GM23338 (cell line): ENCODE data around the gene CYTH3. TPM values are rescaled to one million over a fixed set of nuclear protein-coding genes. Genes with fewer than 3 reads are reported as not detected.

Experiments
- ATAC-seq: fragments of 200-7000 bp; cut with Tn5 transposase; 3 replicates; pipeline ENCODE4 v1.9.1; 2020
- DNase-seq: peaks from one replicate; pipeline ENCODE4 v3.0.0-alpha.2; 2015; ENCODE audit warnings: low spot score
- H2AFZ ChIP-seq: fragments of 200-600 bp; sonication (generic); 2 replicates; pipeline ENCODE4 v1.8.0; 2016; ENCODE audit warnings: antibody characterized with exemption, mild to moderate bottlenecking, moderate library complexity
- H3F3A ChIP-seq: fragments of 200-600 bp; sonication (generic); replicated peaks from 2 replicates; pipeline ENCODE4 v1.8.0; 2017; ENCODE audit warnings: antibody characterized with exemption, mixed run types, low read depth
- H3K27ac ChIP-seq: fragments of 200-600 bp; sonication (generic); 2 replicates; pipeline ENCODE4 v1.6.1; 2016; ENCODE audit warnings: low read depth
- H3K27me3 ChIP-seq: fragments of 200-600 bp; sonication (generic); 2 replicates; pipeline ENCODE4 v1.8.0; 2016; ENCODE audit warnings: mild to moderate bottlenecking, mixed run types, moderate library complexity; ENCODE audit not compliant: insufficient read depth
- H3K36me3 ChIP-seq: fragments of 200-600 bp; sonication (generic); 2 replicates; pipeline ENCODE4 v1.8.0; 2016; ENCODE audit warnings: mild to moderate bottlenecking; ENCODE audit not compliant: insufficient read depth
- H3K4me1 ChIP-seq: fragments of 200-600 bp; sonication (generic); 2 replicates; pipeline ENCODE4 v1.8.0; 2016; ENCODE audit warnings: mild to moderate bottlenecking, moderate library complexity; ENCODE audit not compliant: insufficient read depth
- H3K4me2 ChIP-seq: fragments of 200-600 bp; sonication (generic); 2 replicates; pipeline ENCODE4 v1.7.1; 2017; ENCODE audit warnings: mixed run types
- H3K4me3 ChIP-seq: fragments of 200-600 bp; sonication (generic); 2 replicates; pipeline ENCODE4 v1.6.1; 2016; ENCODE audit warnings: mixed run types
- H3K79me2 ChIP-seq: fragments of 200-600 bp; sonication (generic); replicated peaks from 2 replicates; pipeline ENCODE4 v1.8.0; 2017; ENCODE audit warnings: mild to moderate bottlenecking; ENCODE audit not compliant: insufficient read depth
- H3K9me2 ChIP-seq: fragments of 200-600 bp; sonication (generic); 2 replicates; pipeline ENCODE4 v1.8.0; 2017; ENCODE audit not compliant: insufficient read depth
- H4K20me1 ChIP-seq: fragments of 200-600 bp; sonication (generic); replicated peaks from 2 replicates; pipeline ENCODE4 v1.8.0; 2017; ENCODE audit warnings: mild to moderate bottlenecking; ENCODE audit not compliant: insufficient read depth
- H3K27ac Mint-ChIP-seq: 2 replicates; pipeline ENCODE4 v1.8.0; 2020; ENCODE audit warnings: inconsistent platforms, mild to moderate bottlenecking, moderate library complexity, mixed read lengths
- H3K27me3 Mint-ChIP-seq: 3 replicates; pipeline ENCODE4 v1.8.0; 2022; ENCODE audit warnings: low read depth, mild to moderate bottlenecking, moderate library complexity, mixed read lengths, inconsistent platforms; ENCODE audit not compliant: insufficient read depth, poor library complexity
- H3K36me3 Mint-ChIP-seq: 3 replicates; pipeline ENCODE4 v1.8.0; 2021; ENCODE audit warnings: low read depth, mild to moderate bottlenecking, inconsistent platforms, moderate library complexity, mixed read lengths
- H3K4me1 Mint-ChIP-seq: 3 replicates; pipeline ENCODE4 v1.8.0; 2020; ENCODE audit warnings: mild to moderate bottlenecking, inconsistent platforms, mixed read lengths
- H3K4me3 Mint-ChIP-seq: 3 replicates; pipeline ENCODE4 v1.8.0; 2021; ENCODE audit warnings: moderate library complexity, mild to moderate bottlenecking, inconsistent platforms, mixed read lengths
- H3K9me3 Mint-ChIP-seq: 3 replicates; pipeline ENCODE4 v1.8.0; 2020; ENCODE audit warnings: moderate library complexity, mild to moderate bottlenecking, inconsistent platforms, mixed read lengths
- EZH2phosphoT487 ChIP-seq: fragments of 200-600 bp; sonication (generic); IDR thresholded peaks from one replicate; pipeline ENCODE4 v1.8.1; 2018; ENCODE audit warnings: antibody characterized with exemption; ENCODE audit not compliant: unreplicated experiment
- JUNB ChIP-seq: IDR thresholded peaks from one replicate; pipeline ENCODE4 v1.6.1; 2016; ENCODE audit warnings: antibody characterized with exemption; ENCODE audit not compliant: unreplicated experiment
- NANOG ChIP-seq: IDR thresholded peaks from 2 replicates; pipeline ENCODE4 v1.6.1; 2016; ENCODE audit warnings: antibody characterized with exemption, borderline replicate concordance
- ZNF114 ChIP-seq: fragments of 250-450 bp; sonication (Bioruptor Pico); IDR thresholded peaks from 2 replicates; pipeline ENCODE4 v1.5.0; 2020; ENCODE audit warnings: mild to moderate bottlenecking, moderate library complexity
- ZNF331 ChIP-seq: fragments of 250-450 bp; sonication (Bioruptor Pico); IDR thresholded peaks from 2 replicates; pipeline ENCODE4 v1.5.0; 2020; ENCODE audit warnings: low read depth, mild to moderate bottlenecking, moderate library complexity
- polyA plus RNA-seq: library from polyadenylated mRNA; unstranded; fragments of >200 nt; fragmentation: Nextera tagmentation; extraction: Ambion mirVana; gene quantifications from 2 replicates; pipeline ENCODE4 v1.2.1, GENCODE V29; 2016
- total RNA-seq: library from RNA; depleted of rRNA; stranded (reverse); fragments of >200 nt; shearing (Covaris generic); gene quantifications from 2 replicates; pipeline ENCODE4 v1.2.3, GENCODE V29; 2014
- TF ChIP-seq, protein P1 (sequence below), 2 experiments: fragments of 200-600 bp in 1 of 2; sonication (generic) in 1 of 2; conservative IDR thresholded peaks; 2 replicates each; pipeline versions ENCODE4 v1.5.1 to v1.6.1; 2016 to 2017; ENCODE audit warnings: antibody characterized with exemption in 2 of 2, low read depth in 2 of 2, mild to moderate bottlenecking in 2 of 2, moderate library complexity in 1 of 2
- TF ChIP-seq, protein P2 (sequence below): IDR thresholded peaks from 2 replicates; pipeline ENCODE4 v1.6.1; 2016; ENCODE audit warnings: antibody characterized with exemption

CYTH3 gene
- total and polyA plus RNA-seq, 2 experiments from 2014 or later: 4.6 to 15.3 TPM

- H3K27ac ChIP-seq: no peak overlapping the region
- H3K27me3 Mint-ChIP-seq: peaks cover 4% of the 10 kb centered on the region
- DNase-seq: no peak
- no peaks in the 10 kb centered on the region for H3K36me3 Mint-ChIP-seq
- no peak overlapping the region for H2AFZ ChIP-seq
- no peaks in the 10 kb centered on the region; the same call in 1 of the 2 replicates for H3K9me2 ChIP-seq
- H3K27me3 ChIP-seq: no peaks in the 10 kb centered on the region
- TF ChIP-seq ZNF331 (CRISPR knock-in tag): no peak
- no peak for TF ChIP-seq EZH2phosphoT487
- no peak for TF ChIP-seq ZNF114 (CRISPR knock-in tag)
- TF ChIP-seq, protein P1, sequence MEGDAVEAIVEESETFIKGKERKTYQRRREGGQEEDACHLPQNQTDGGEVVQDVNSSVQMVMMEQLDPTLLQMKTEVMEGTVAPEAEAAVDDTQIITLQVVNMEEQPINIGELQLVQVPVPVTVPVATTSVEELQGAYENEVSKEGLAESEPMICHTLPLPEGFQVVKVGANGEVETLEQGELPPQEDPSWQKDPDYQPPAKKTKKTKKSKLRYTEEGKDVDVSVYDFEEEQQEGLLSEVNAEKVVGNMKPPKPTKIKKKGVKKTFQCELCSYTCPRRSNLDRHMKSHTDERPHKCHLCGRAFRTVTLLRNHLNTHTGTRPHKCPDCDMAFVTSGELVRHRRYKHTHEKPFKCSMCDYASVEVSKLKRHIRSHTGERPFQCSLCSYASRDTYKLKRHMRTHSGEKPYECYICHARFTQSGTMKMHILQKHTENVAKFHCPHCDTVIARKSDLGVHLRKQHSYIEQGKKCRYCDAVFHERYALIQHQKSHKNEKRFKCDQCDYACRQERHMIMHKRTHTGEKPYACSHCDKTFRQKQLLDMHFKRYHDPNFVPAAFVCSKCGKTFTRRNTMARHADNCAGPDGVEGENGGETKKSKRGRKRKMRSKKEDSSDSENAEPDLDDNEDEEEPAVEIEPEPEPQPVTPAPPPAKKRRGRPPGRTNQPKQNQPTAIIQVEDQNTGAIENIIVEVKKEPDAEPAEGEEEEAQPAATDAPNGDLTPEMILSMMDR (conservative IDR thresholded peaks at IDR 0.05; ENCODE audit: low read depth in 2 of 2): no peak
- TF ChIP-seq, protein P2, sequence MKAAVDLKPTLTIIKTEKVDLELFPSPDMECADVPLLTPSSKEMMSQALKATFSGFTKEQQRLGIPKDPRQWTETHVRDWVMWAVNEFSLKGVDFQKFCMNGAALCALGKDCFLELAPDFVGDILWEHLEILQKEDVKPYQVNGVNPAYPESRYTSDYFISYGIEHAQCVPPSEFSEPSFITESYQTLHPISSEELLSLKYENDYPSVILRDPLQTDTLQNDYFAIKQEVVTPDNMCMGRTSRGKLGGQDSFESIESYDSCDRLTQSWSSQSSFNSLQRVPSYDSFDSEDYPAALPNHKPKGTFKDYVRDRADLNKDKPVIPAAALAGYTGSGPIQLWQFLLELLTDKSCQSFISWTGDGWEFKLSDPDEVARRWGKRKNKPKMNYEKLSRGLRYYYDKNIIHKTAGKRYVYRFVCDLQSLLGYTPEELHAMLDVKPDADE: no peak
- no peak for TF ChIP-seq JUNB
- no peak for TF ChIP-seq NANOG
- no peak overlapping the region for H3K4me3 Mint-ChIP-seq
- H3K4me2 ChIP-seq: no peak overlapping the region
- H3K4me1 ChIP-seq: 0 out of 2 replicates have a peak, but pooled peaks cover 5% of the 10 kb centered on the region
- no peaks in the 10 kb centered on the region for H4K20me1 ChIP-seq
- no peaks in the 10 kb centered on the region for H3F3A ChIP-seq
- H3K4me1 Mint-ChIP-seq: peaks cover 7% of the 10 kb centered on the region; the same call in 2 of the 3 replicates
- peaks cover 56% of the 10 kb centered on the region for H3K79me2 ChIP-seq
- H3K9me3 Mint-ChIP-seq: no peaks in the 10 kb centered on the region
- no peak for ATAC-seq
- H3K36me3 ChIP-seq: no peaks in the 10 kb centered on the region
- no peak overlapping the region for H3K4me3 ChIP-seq
- H3K27ac Mint-ChIP-seq: no peak overlapping the region
Measured at GRCh38 chr7:6208573-6209328, 63.7 kb downstream of the CYTH3 start.

- Mint-ChIP-seq H3K4me1 (peaks cover 11% of the 10 kb centered on the region), H3K36me3 (no peaks in the 10 kb centered on the region), H3K9me3 (no peaks in the 10 kb centered on the region), H3K27me3 (peaks cover 6% of the 10 kb centered on the region), H3K4me3 (no peak overlapping the region), H3K27ac (no peak overlapping the region)
- no peak for ATAC-seq
- Histone ChIP-seq H4K20me1 (no peaks in the 10 kb centered on the region), H3K27me3 (no peaks in the 10 kb centered on the region), H3F3A (no peaks in the 10 kb centered on the region), H3K27ac (no peak overlapping the region), H3K4me2 (no peak overlapping the region), H3K4me1 (0 out of 2 replicates have a peak, but pooled peaks cover 8% of the 10 kb centered on the region), H2AFZ (no peak overlapping the region), H3K4me3 (no peak overlapping the region), H3K9me2 (no peaks in the 10 kb centered on the region), H3K36me3 (no peaks in the 10 kb centered on the region), H3K79me2 (peaks cover 46% of the 10 kb centered on the region)
- DNase-seq: no peak
- TF ChIP-seq, protein P2: no peak
- TF ChIP-seq, protein P1 (conservative IDR thresholded peaks at IDR 0.05; ENCODE audit: low read depth in 2 of 2): no peak
Measured at GRCh38 chr7:6205971-6206660, 66.3 kb downstream of the CYTH3 start.
